DMS153 treated with DMSO at 0.1 percent for 48 hours (cell line): ENCODE data around the gene CRK.
"Not testable (repeated sequence)": the region's sequence is repeated elsewhere in the genome, so short reads cannot be mapped to it uniquely, and the experiment has no call there.

ENCODE experiments used
- DNase-seq: peaks from one replicate; lab custom pipeline; 2025; ENCODE audit not compliant: unreplicated experiment; lab: John Stamatoyannopoulos, UW

CRK gene

DNA sequence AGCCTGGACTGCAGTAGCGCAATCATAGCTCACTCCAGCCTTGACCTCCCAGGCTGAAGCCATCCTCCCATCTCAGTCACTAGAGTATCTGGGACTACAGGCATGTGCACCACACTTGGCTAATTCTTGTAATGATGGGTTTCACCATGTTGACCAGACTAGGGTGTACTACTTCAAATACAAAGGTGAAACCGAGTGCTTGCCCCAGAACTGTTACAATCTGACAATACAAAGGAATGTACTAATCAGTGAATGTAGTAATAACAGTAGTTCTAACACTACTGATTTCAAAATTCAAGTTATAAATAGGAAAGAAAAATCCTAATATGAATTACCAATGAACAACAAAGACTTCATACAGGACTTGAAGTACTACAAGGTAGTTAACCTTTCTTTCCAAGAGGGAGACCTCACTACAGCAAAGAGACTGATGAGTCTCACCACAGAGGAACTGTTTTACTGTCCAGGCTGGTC, 24.4 kb downstream of the CRK start:
- DNase-seq, result no peak

DNA sequence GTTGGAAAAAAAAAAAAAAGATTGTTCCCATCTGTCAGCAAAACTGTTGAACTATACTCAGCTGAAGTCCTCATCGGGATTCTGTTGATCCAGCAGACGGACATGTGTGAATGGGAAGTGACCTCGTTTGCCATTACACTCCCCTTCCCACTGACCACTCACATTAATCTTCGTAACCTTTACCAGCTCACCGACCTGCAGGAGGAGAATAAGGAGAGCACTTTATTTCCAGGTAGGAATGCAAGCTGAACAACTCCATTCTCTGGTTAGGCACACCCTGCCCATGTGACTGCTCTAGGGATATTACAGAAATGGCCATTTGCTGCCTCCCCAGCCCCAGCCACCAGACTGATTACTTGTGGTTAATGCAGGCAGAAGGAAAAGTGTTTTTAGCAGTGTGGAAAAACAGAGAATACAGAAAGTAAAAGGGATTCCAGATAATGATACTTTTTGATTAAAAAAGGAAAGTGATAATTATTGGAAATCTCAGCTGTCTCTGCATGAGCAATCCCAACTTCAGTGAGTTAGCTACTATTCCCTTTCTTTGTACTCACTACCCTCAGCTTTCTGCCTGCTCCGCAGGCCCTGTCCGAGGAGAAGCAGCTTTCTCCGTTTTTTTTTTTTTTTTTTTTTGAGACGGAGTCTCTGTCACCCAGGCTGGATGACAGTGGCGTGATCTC, 32.4 kb downstream of the CRK start:
- no peak for DNase-seq

DNA sequence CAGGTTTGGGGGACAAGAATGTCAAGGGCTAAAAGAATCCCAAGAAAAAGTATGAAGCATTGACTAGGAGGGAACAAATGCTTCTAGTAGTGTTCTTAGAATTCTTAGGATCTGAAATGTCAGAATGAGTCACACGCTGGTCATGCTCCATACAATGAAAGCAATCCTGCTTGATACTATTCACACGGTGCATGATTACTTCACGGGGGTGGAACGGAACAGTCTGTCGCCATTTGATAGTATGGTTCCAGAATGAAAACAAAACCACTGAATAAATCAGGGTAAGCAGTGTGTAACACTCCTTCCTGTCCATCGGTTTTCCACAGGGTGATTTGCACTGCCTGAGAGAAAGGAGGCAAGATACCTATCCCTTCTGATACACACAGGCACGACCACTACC, 33.1 kb downstream of the CRK start:
- no peak for DNase-seq

DNA sequence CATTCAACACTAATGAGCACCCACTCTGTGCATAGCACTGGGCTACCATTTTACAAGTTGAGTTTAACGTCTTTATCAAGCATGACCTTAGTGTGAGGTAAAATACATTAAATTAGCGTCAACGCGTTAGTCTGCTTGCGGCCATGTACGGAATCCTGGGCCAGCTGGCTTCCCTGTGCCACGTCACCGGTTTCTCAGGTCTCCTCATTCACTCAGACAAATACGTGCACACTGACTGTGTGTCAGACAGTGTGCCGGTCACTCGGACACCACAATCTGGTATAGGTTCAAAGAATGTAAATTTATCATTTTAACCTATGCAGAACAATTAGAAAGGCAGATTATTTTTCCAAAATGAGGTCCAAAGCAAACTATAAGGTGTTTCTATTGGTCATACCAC, 34.6 kb downstream of the CRK start:
- DNase-seq, result no peak

GRCh38 chr17:1420981-1421380, 35.1 kb downstream of the CRK start:
- no peak for DNase-seq

DNA sequence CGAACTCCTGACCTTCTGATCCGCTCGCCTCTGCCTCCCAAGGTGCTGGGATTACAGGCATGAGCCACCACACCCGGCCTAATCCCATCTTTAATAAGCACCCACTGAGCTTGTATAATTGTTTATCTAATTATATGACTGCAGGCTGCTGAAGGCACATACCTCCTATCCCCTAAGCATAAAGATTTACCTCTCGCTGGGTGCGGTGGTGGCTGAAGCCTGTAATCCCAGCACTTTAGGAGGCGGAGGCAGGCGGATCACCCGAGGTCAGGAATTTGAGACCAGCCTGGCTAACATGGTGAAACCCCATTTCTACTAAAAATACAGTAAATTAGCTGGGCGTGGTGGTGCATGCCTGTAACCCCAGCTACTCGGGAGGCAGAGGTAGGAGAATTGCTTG, 35.9 kb downstream of the CRK start:
- DNase-seq, result no peak

DNA sequence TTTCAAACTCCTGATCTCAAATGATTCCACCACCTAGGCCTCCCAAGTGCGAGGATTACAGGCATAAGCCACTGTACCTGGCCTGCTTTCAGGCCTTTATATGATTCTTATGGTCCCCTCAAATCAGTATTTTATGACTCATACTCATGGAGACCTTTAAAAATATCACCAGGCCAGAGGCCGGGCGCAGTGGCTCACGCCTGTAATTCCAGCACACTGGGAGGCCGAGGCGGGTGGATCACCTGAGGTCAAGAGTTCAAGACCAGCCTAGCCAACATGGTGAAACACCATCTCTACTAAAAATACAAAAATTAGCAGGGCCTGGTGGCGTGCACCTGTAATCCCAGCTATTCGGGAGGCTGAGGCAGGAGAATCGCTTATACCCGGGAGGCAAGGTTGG, 37.6 kb downstream of the CRK start:
- DNase-seq, result not testable (repeated sequence)

DNA sequence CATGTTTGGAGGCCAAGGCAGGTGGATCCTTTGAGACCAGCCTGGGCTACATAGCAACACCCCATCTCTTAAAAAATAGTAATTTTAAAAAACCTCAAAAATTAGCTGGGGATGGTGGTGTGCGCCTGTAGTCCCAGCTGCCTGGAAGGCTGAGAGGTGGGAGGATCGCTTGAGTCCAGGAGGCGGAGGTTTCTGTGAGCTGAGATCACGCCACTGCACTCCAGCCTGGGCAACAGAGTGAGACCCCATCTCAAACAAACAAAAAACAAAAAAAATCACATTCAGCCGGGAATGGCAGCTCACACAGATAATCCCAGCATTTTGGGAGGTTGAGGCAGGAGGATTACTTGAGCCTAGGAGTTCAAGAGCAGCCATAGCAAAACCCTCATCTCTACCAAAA, 39.6 kb downstream of the CRK start:
- no peak for DNase-seq

GRCh38 chr17:1414634-1415033, 41.4 kb downstream of the CRK start:
- no peak for DNase-seq

DNA sequence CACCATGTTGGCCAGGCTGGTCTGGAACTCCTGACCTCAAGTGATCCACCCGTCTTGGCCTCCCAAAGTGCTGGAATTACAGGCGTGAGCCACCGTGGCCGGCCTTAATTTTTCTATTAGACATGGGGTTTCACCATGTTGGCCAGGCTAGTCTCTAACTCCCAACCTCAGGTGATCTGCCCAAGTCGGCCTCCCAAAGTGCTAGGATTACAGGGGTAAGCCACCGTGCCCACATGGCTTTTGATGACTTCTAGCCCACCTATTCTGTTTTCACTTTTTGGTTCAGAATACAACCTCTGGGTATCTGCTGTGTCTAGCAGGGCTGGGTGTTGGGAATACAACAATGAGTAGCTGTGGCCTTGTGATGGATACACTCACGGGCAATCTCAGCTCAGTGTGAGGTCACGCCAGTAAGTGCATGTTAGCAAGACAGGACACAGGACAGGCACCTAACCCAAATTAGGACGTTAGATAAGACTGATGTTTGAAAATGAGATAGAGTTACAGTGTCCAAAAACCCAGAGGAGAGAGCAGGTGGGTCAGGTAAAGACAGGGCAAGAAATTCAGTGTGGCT, 41.9 kb downstream of the CRK start:
- no peak for DNase-seq

DNA sequence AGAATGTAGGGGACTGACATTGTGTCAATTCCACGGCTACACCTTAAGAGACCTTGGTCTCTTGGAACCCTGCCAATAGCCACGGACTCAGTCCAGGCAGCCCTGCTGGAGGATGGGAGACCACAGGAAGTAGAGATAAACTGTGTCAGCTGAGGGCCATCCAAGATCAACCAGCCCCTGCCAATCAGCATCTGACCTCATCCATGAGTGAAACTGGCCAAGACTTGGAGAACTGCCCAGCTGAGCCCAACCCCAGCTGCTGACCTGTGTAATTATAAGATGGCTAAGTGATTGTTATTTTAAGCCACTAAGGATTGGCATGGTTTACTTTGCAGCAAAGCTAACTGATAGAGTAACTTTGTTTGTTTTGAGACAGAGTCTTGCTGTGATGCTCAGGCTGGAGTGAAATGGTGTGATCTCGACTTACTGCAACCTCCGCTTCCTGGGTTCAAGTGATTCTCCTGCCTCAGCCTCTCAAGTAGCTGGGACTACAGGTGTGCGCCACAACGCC, 42.7 kb downstream of the CRK start:
- DNase-seq, result no peak

DNA sequence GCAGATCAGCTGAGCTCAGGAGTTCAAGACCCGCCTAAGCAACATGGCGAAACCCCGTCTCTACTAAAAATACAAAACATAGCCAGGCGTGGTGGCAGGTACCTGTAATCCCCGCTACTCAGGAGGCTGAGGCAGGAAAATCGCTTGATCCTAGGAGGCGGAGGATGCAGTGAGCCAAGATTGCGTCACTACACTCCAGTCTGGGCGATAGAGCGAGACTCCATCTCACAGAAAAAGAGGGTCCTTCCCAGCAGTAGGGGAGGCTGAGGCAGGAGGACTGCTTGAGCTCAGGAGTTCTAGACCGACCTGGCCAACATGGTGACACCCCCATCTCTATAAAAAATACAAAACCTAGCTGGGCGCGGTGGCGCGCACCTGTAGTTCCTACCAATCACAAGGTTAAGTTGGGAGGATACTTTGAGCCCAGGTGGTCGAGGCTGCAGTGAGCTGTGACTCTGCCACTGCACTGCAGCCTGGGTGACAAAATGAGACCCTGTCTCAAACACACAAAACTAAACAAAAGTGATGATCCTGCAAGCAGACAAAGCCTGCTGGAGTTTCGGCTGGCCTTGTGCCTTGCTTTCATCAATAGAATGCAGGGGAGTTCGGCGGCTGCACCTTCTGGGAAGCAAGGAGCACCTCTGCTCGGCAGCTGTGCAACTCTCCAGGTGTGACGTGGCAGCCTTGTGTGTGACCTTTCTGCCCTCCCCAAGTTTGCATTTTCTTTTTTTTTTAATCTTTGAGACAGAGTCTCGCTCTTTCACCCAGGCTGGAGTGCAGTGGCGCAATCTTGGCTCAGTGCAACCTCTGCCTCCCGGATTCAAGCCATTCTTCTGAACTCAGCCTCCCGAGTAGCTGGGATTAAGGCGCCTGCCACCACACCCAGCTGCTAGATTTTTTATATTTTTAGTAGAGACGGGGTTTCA, 43.6 kb downstream of the CRK start:
- DNase-seq, result no peak

DNA sequence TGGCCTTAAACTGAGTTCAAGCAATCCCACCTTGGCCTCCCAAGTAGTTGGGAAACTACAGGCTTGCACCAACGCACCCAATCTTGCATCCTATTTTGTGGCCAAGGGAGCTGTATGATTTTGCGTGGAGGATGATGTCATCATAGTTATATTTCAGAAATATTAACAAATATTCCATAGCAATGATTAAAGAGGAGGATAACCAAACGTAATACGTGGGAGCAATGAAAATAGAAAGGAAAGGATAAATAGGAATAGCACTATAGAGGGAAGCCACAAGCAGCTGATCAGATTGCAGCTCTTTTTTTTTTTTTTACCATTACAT, 53.8 kb downstream of the CRK start:
- DNase-seq, result no peak

DNA sequence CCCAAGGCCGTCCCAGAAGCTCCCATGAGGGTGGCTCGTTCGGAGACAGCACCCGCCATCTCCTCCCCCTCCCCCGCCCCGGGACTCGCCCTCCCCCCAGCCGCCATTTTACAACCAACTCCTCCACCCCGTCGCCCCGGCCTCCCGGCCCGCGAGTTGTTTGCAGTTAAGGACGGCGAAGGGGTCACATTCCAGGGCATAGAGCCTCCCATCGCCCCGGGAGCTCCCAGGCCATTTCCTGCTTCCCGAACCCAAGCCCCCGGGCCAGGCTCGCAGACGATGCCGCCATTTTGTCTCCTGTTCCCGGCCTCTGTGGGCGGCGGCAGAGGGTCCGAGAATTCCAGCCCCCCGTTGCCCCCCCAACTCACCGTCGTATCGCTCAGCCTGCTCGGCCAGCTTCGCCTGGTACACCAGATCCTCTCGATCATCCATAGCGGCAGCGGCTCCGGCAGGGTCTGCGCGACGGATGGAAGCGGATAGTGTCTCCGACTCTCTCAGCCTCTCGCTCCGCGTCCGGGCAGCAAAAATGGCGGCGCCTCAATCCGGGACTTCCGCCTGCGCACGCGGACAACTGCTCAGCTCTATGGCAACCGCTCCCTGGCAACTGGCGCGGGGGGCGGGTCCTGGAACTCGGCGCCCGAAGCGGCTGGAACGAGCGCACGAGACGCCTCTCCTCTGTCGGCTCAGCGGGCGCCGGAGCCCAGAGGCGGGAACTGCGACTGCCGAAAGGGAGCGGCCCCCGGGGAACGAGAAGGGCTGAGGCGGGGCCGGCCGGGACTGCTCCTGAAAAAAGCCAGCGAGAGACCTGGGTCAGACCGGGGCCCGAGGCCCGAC, 56.1 kb downstream of the CRK start, which contains the start of gene YWHAE:
Gene YWHAE (minus strand): TSS at position 544 of the 834 bp plus-strand sequence. CDS start 112 bp downstream, at position 432.
- peak; percentile 65 for DNase-seq

GRCh38 chr17:1398931-1399678, 56.9 kb downstream of the CRK start:
- no peak for DNase-seq

DNA sequence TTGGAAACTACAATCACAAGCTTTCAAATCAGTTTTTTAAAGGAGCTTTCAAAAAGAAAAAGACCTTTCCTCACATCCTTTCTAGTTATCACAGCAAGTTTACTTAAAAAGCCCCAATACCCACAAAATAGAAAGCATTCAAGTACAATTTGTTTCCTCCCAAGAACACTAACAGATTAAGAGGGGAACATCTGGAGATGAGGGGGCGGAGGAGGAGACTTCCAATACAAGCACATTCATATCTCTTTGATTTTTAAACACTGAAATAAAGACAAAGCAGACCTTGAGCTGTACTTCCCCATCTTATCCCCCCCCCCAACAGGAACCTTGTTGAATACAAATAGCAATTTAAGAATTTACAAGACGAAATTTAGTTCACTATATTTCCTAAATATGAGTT, 58.0 kb downstream of the CRK start:
- no peak for DNase-seq

DNA sequence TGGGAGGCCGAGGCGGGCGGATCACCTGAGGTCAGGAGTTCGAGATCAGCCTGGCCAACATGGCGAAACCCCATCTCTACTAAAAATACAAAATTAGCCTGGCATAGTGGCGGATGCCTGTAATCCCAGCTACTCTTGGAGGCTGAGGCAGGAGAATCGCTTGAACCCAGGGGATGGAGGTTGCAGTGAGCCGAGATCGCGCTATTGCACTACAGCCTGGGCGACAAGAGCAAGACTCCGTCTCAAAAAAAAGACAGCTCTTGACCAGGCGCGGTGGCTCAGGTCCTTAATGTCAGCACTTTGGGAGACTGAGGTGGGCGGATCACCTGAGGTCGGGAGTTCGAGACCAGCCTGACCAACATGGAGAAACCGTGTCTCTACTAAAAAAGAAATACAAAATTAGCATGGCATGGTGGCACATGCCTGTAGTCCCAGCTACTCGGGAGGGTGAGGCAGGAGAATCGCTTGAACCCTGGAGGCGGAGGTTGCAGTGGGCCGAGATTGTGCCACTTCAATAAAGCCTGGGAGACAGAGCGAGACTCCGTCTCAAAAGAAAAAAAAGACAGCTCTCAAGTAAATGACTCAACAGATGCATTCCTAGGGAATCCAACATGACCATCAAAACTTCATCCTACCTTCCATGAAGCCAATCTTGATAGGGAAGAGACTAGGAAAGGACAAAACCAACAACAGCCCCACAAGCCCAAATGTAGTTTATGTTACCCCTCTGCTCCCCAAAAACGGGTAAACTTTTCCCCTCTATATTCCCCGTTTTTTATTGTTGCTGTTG, 60.0 kb downstream of the CRK start:
- DNase-seq, result not testable (repeated sequence)

DNA sequence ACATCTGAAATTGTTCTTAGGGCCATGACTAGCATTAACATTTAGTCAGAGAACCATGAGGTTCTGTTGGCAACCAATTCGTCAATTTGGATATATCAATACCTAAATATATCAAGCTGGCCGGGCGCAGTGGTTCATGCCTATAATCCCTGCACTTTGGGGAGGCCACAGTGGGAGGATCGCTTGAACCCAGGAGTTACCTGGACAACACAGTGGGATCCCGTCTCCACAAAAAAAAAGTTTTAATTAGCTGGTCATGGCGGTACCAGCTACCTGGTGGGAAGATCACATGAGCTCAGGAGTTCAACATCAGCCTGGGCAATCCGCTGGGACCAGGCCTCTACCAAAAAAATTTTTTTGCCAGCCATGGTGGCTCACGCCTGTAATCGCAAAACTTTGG, 64.5 kb downstream of the CRK start:
- no peak for DNase-seq
